Spleen (tissue), 7 donors: ENCODE measurements around the gene TXN2.

ENCODE experiments used
- CTCF ChIP-seq, 11 experiments: fragments of 200-600 bp in 7 of 11; fragments of 450-650 bp in 4 of 11; sonication (generic) in 4 of 11; IDR thresholded peaks in 8 of 11; conservative IDR thresholded peaks in 3 of 11; 1 replicate in 7 of 11; 2 replicates in 4 of 11; pipeline versions ENCODE4 v1.4.0 to v1.8.0; 2016 to 2021; ENCODE audit warnings: antibody characterized with exemption in 11 of 11, inconsistent platforms in 4 of 11, mild to moderate bottlenecking in 1 of 11
- POLR2A ChIP-seq, 3 donors: fragments of 450-650 bp; IDR thresholded peaks; one replicate each; pipeline ENCODE4 v1.5.1; 2017; ENCODE audit warnings: antibody characterized with exemption in 3 of 3, mild to moderate bottlenecking in 1 of 3
- POLR2AphosphoS5 ChIP-seq, 3 donors: sonication (generic); formaldehyde crosslinking; IDR thresholded peaks; one replicate each; pipeline ENCODE4 v1.5.1; 2017; ENCODE audit warnings: antibody characterized with exemption in 3 of 3
- donor health status: DM: no; HTN: no; CAD: no; lungs with moderate emphysema.
- donor health status: DM: no; HTN: no; CAD: no.
- donor health status: DM: no; HTN: no; CAD: no.

GRCh38 chr22:36430863-36431262 is 50.6 kb downstream of the TXN2 start:
- TF ChIP-seq POLR2AphosphoS5 (IDR thresholded peaks at IDR 0.05) (no peak), POLR2A (IDR thresholded peaks at IDR 0.05) (no peak), CTCF (IDR thresholded peaks at IDR 0.05 in 8 of 11, conservative IDR thresholded peaks at IDR 0.05 in 3 of 11) (no peak)
